Measurements from ENCODE around the gene LRFN2. TPM values are rescaled to one million over a fixed set of nuclear protein-coding genes. Genes with fewer than 3 reads are reported as not detected.

LRFN2 gene
- total and polyA plus RNA-seq, 5 donors from 2014 or later = not detected

GRCh38 chr6:40532349-40533000 is 54.7 kb downstream of the LRFN2 start:
- Mint-ChIP-seq H3K36me3 (no peaks in the 10 kb centered on the region), H3K9me3 (no peaks in the 10 kb centered on the region), H3K27ac (no peak overlapping the region), H3K27me3 (peaks cover 4% of the 10 kb centered on the region), H3K4me3 (no peak overlapping the region), H3K4me1 (no peaks in the 10 kb centered on the region)
- Histone ChIP-seq H3K4me3 (ENCODE audit: low read depth, low read length) (no peak overlapping the region), H3K4me1 (ENCODE audit: control insufficient read depth, insufficient read depth, low read length, poor library complexity, severe bottlenecking) (no peaks in the 10 kb centered on the region), H3K36me3 (ENCODE audit: control insufficient read depth, insufficient read depth, low read length) (no peaks in the 10 kb centered on the region), H3K27me3 (ENCODE audit: control insufficient read depth, insufficient read depth, low read length) (no peaks in the 10 kb centered on the region), H3K9me3 (ENCODE audit: control insufficient read depth in 2 of 2, low read length in 2 of 2) (no peaks in the 10 kb centered on the region), H3K27ac (ENCODE audit: insufficient read depth, low read length, poor library complexity, severe bottlenecking) (no peak overlapping the region)
- DNase-seq = no peak
- ATAC-seq (ENCODE audit: low read depth in 2 of 2) = no peak

GRCh38 chr6:40529919-40530318 is 57.2 kb downstream of the LRFN2 start:
- peaks cover 4% of the 10 kb centered on the region for H3K27me3 Mint-ChIP-seq
- Histone ChIP-seq H3K27me3 (ENCODE audit: control insufficient read depth, insufficient read depth, low read length) (no peaks in the 10 kb centered on the region), H3K4me1 (ENCODE audit: control insufficient read depth, insufficient read depth, low read length, poor library complexity, severe bottlenecking) (no peaks in the 10 kb centered on the region), H3K4me3 (ENCODE audit: low read depth, low read length) (no peak overlapping the region), H3K36me3 (ENCODE audit: control insufficient read depth, insufficient read depth, low read length) (no peaks in the 10 kb centered on the region), H3K27ac (ENCODE audit: insufficient read depth, low read length, poor library complexity, severe bottlenecking) (no peak overlapping the region), H3K9me3 (ENCODE audit: control insufficient read depth in 2 of 2, low read length in 2 of 2) (no peaks in the 10 kb centered on the region)
- H3K36me3 Mint-ChIP-seq = no peaks in the 10 kb centered on the region
- no peak for DNase-seq
- H3K4me3 Mint-ChIP-seq = no peak overlapping the region
- H3K27ac Mint-ChIP-seq = no peak overlapping the region
- H3K4me1 Mint-ChIP-seq = no peaks in the 10 kb centered on the region
- H3K9me3 Mint-ChIP-seq = no peaks in the 10 kb centered on the region
- no peak for ATAC-seq (ENCODE audit: low read depth in 2 of 2)

- Histone ChIP-seq H3K4me1 (ENCODE audit: control insufficient read depth, insufficient read depth, low read length, poor library complexity, severe bottlenecking) (no peaks in the 10 kb centered on the region), H3K36me3 (ENCODE audit: control insufficient read depth, insufficient read depth, low read length) (no peaks in the 10 kb centered on the region), H3K9me3 (ENCODE audit: control insufficient read depth in 2 of 2, low read length in 2 of 2) (no peaks in the 10 kb centered on the region), H3K27me3 (ENCODE audit: control insufficient read depth, insufficient read depth, low read length) (no peaks in the 10 kb centered on the region), H3K27ac (ENCODE audit: insufficient read depth, low read length, poor library complexity, severe bottlenecking) (no peak overlapping the region), H3K4me3 (ENCODE audit: low read depth, low read length) (no peak overlapping the region)
- DNase-seq (no peak), ATAC-seq (ENCODE audit: low read depth in 2 of 2) (no peak)
- Mint-ChIP-seq H3K36me3 (no peaks in the 10 kb centered on the region), H3K4me1 (no peaks in the 10 kb centered on the region), H3K27me3 (peaks cover 8% of the 10 kb centered on the region), H3K4me3 (no peak overlapping the region), H3K9me3 (no peaks in the 10 kb centered on the region), H3K27ac (no peak overlapping the region)
These were observed 58.1 kb downstream of the LRFN2 start for GRCh38 chr6:40529040-40529439.

GRCh38 chr6:40528051-40528450 is 59.1 kb downstream of the LRFN2 start:
- no peak for DNase-seq
- H3K27ac ChIP-seq (ENCODE audit: insufficient read depth, low read length, poor library complexity, severe bottlenecking) = no peak overlapping the region
- no peaks in the 10 kb centered on the region for H3K4me1 Mint-ChIP-seq
- H3K4me1 ChIP-seq (ENCODE audit: control insufficient read depth, insufficient read depth, low read length, poor library complexity, severe bottlenecking) = no peaks in the 10 kb centered on the region
- peaks cover 8% of the 10 kb centered on the region for H3K27me3 Mint-ChIP-seq
- no peak overlapping the region for H3K4me3 Mint-ChIP-seq
- ATAC-seq (ENCODE audit: low read depth in 2 of 2) = no peak
- no peaks in the 10 kb centered on the region for H3K27me3 ChIP-seq (ENCODE audit: control insufficient read depth, insufficient read depth, low read length)
- no peaks in the 10 kb centered on the region for H3K9me3 Mint-ChIP-seq
- no peak overlapping the region for H3K27ac Mint-ChIP-seq
- H3K36me3 ChIP-seq (ENCODE audit: control insufficient read depth, insufficient read depth, low read length) = no peaks in the 10 kb centered on the region
- no peaks in the 10 kb centered on the region for H3K36me3 Mint-ChIP-seq
- H3K4me3 ChIP-seq (ENCODE audit: low read depth, low read length) = no peak overlapping the region
- H3K9me3 ChIP-seq (ENCODE audit: control insufficient read depth in 2 of 2, low read length in 2 of 2) = no peaks in the 10 kb centered on the region

GRCh38 chr6:40526036-40526435 is 61.1 kb downstream of the LRFN2 start:
- DNase-seq (no peak), ATAC-seq (ENCODE audit: low read depth in 2 of 2) (no peak)
- H3K36me3 ChIP-seq (ENCODE audit: control insufficient read depth, insufficient read depth, low read length) = no peaks in the 10 kb centered on the region
- H3K4me3 ChIP-seq (ENCODE audit: low read depth, low read length) = no peak overlapping the region
- H3K4me1 ChIP-seq (ENCODE audit: control insufficient read depth, insufficient read depth, low read length, poor library complexity, severe bottlenecking) = no peaks in the 10 kb centered on the region
- H3K27me3 ChIP-seq (ENCODE audit: control insufficient read depth, insufficient read depth, low read length) = no peaks in the 10 kb centered on the region
- H3K4me3 Mint-ChIP-seq = no peak overlapping the region
- H3K27ac Mint-ChIP-seq = no peak overlapping the region
- H3K9me3 ChIP-seq (ENCODE audit: control insufficient read depth in 2 of 2, low read length in 2 of 2) = no peaks in the 10 kb centered on the region
- H3K4me1 Mint-ChIP-seq = no peaks in the 10 kb centered on the region
- H3K36me3 Mint-ChIP-seq = no peaks in the 10 kb centered on the region
- peaks cover 8% of the 10 kb centered on the region for H3K27me3 Mint-ChIP-seq
- H3K27ac ChIP-seq (ENCODE audit: insufficient read depth, low read length, poor library complexity, severe bottlenecking) = no peak overlapping the region
- H3K9me3 Mint-ChIP-seq = peaks cover 0 to 1% (median 0%) of the 10 kb centered on the region in 7 donors

GRCh38 chr6:40524797-40525585 is 62.2 kb downstream of the LRFN2 start:
- no peak overlapping the region for H3K27ac Mint-ChIP-seq
- peaks cover 8% of the 10 kb centered on the region for H3K27me3 Mint-ChIP-seq
- no peak overlapping the region for H3K27ac ChIP-seq (ENCODE audit: insufficient read depth, low read length, poor library complexity, severe bottlenecking)
- peaks cover 0 to 1% (median 0%) of the 10 kb centered on the region in 7 donors for H3K9me3 Mint-ChIP-seq
- no peaks in the 10 kb centered on the region for H3K9me3 ChIP-seq (ENCODE audit: control insufficient read depth in 2 of 2, low read length in 2 of 2)
- H3K4me1 Mint-ChIP-seq = no peaks in the 10 kb centered on the region
- H3K27me3 ChIP-seq (ENCODE audit: control insufficient read depth, insufficient read depth, low read length) = no peaks in the 10 kb centered on the region
- no peaks in the 10 kb centered on the region for H3K4me1 ChIP-seq (ENCODE audit: control insufficient read depth, insufficient read depth, low read length, poor library complexity, severe bottlenecking)
- no peaks in the 10 kb centered on the region for H3K36me3 Mint-ChIP-seq
- ATAC-seq (ENCODE audit: low read depth in 2 of 2) (no peak), DNase-seq (no peak)
- H3K4me3 ChIP-seq (ENCODE audit: low read depth, low read length) = no peak overlapping the region
- H3K4me3 Mint-ChIP-seq = no peak overlapping the region
- no peaks in the 10 kb centered on the region for H3K36me3 ChIP-seq (ENCODE audit: control insufficient read depth, insufficient read depth, low read length)

- H3K4me1 ChIP-seq (ENCODE audit: control insufficient read depth, insufficient read depth, low read length, poor library complexity, severe bottlenecking) = no peaks in the 10 kb centered on the region
- no peak overlapping the region for H3K4me3 ChIP-seq (ENCODE audit: low read depth, low read length)
- H3K27ac Mint-ChIP-seq = no peak overlapping the region
- no peaks in the 10 kb centered on the region for H3K36me3 Mint-ChIP-seq
- DNase-seq (no peak), ATAC-seq (ENCODE audit: low read depth in 2 of 2) (no peak)
- H3K4me1 Mint-ChIP-seq = no peaks in the 10 kb centered on the region
- no peaks in the 10 kb centered on the region for H3K9me3 ChIP-seq (ENCODE audit: control insufficient read depth in 2 of 2, low read length in 2 of 2)
- H3K27ac ChIP-seq (ENCODE audit: insufficient read depth, low read length, poor library complexity, severe bottlenecking) = no peak overlapping the region
- no peaks in the 10 kb centered on the region for H3K36me3 ChIP-seq (ENCODE audit: control insufficient read depth, insufficient read depth, low read length)
- no peaks in the 10 kb centered on the region for H3K27me3 ChIP-seq (ENCODE audit: control insufficient read depth, insufficient read depth, low read length)
- H3K9me3 Mint-ChIP-seq = peaks cover 0 to 1% (median 0%) of the 10 kb centered on the region in 7 donors
- no peak overlapping the region for H3K4me3 Mint-ChIP-seq
- H3K27me3 Mint-ChIP-seq = peaks cover 8% of the 10 kb centered on the region
These were observed 63.5 kb downstream of the LRFN2 start for GRCh38 chr6:40523505-40524172.
